HG03439 (cell line): ENCODE data around the gene URI1.

Source experiments
- ATAC-seq: cut with Tn5 transposase; IDR thresholded peaks from one replicate; pipeline ENCODE4 v1.9.1; 2021; ENCODE audit warnings: mild to moderate bottlenecking, moderate library complexity; ENCODE audit not compliant: unreplicated experiment

The URI1 gene

DNA sequence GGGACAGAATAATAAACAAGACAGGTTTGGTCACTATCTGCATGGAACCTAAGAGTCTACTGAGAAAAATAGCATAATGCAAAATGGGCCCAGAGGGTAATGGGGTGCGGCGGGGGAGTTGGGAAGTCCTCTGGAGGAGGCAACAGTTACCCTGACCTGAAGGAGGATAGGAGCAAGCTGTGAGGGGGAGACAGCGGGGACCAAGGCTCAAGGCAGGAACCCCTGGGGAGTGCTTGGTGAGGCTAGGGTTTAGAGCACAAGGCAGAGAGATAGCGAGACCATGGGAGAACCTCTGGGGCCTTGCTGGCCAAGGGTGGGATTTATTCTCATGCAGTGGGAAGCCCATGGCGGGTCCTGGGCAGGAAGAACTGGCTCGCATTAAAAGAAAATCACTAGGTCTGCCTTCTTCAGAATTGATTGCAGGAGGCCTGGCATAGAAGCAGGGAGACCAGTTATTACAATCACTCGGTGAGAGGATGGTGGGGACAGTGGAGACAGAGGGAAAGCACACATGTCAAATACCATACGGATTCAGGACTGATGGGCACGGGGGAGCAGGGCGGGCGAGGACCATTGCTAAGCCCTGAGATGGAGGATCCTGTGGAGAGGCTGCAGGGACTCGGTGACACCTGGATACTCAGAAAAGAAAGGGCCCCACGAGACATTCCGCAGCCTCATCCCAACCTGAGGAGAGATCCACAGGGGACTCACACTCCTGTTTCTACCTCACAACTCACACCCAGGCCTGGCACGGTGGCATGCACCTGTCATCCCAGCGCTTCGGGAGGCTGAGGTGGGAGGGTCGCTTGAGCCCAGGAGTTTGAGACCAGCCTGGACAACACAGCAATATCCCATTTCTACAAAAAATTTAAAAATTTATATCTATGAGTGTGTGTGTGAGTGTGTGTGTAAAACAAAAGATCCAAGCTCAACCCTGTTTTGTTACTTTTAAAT, 110.4 kb downstream of the URI1 start:
- ATAC-seq, result no peak

DNA sequence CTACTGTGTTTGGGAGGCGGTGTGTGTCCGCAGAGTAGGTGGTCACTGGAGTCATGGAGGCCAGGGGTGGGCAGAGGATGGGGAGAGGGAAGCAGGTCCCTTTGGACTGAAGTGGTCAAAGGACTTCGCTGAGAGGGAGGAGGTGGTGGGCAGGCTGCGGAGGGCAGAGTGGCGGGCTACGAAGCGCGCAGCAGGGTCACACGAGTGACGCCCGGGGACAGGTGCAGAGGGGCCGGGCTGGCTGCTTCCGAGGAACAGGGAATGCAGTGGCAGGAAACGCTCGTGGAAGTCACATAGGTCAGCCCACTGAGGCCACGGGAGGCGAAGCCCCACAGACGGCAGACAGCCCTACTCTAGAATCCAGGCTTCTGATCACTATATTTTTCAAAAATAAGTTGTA, 111.5 kb downstream of the URI1 start:
- ATAC-seq, result no peak

DNA sequence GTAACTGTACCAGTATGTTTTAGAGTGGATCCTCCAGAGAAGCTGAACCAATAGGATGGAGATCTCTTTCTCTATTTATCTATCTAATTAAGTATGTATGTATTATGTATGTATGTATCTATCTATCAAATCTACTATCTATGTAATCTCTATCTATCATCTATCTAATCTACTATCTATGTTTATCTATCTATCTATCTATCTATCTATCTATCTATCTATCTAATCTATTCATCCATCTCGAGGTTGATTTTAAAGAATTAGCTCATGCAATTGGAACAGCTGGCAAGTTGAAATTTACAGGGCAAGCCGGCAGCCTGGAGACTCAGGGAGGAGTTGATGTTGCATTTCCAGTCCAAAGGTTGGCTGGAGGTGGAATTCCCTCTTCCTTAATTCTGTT, 112.2 kb downstream of the URI1 start:
- no peak for ATAC-seq

DNA sequence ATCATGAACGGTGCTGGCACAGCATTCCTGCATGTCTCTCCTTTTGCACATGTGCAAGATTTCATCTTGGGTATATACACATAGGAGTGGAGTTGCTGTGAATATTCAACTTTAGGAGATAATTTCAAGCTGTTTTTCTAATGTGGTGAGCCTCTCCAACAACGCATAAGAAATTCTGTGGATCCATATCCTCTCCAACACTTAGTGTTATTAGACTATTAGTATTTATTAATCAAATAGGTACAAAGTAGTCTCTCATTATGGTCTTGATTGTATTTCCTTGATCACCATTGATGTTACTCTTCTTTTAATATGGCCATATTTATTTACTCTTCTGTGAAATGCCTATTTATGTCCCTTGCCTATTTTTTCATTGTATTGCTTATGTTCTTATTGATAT, 114.5 kb downstream of the URI1 start:
- ATAC-seq, result no peak

DNA sequence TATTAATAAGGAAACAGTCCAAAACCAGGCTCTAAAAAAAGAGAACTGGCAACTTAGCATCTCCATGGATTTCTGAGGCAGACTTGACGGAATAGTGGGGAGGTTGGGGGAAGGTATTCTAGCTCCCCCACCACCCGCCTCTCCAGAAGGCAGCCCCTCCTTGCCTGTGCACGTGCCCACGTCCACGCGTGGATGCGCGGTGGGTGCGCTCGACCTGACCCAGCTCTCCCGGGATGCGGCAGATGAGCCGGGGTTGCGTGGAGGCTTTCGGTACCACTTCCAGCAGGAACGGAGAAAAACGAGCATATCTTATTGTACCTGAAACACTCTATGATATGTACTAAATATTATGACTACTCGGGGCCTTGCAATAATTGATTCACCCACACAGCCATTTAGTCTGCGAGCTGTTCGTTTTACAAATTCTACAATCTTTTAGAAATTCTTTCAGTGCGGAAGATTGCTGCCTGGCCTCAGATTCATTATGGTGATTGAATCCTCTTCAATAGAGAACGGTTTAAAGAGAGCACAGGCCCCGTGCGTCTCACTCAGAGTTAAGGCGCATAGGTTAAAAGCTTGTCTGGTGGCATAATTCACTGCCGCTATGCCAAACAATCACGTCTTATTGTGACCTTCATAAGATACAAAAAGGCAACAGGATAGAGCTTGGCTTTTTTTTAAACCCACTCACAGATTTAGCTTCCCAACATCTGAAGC, 117.9 kb downstream of the URI1 start:
- ATAC-seq, result no peak

DNA sequence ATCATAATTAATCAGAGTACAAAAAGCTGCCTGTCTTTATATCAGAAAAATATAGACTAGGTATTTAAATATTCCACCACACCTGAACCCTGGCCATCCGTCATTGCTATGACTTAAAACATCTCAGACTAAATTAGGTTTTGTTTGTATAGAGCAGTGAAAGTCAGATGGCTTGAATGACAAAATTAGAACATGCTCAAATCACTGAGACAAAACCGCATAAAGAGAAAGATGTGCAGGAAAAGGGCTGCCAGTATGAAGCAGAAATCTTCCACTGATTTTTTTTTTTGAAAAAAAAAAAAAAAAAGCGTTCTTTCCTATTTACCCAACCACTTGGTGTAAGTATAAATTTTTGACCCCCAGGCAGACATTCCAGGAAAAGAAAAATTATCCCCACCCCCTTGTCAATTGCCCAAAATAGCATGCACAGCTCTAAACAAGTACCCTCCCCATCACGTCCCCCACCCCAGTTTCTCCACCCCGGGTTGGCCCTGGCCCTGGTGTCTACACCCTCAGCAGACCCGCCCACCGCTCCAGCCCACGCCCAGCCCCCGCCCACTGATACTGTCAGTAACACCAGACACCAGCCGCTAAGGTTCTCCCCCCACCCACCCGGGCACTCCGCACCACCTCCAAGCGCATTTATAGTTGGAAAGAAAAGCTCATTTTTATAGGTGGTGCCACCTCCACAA, 118.6 kb downstream of the URI1 start:
- ATAC-seq, result no peak

DNA sequence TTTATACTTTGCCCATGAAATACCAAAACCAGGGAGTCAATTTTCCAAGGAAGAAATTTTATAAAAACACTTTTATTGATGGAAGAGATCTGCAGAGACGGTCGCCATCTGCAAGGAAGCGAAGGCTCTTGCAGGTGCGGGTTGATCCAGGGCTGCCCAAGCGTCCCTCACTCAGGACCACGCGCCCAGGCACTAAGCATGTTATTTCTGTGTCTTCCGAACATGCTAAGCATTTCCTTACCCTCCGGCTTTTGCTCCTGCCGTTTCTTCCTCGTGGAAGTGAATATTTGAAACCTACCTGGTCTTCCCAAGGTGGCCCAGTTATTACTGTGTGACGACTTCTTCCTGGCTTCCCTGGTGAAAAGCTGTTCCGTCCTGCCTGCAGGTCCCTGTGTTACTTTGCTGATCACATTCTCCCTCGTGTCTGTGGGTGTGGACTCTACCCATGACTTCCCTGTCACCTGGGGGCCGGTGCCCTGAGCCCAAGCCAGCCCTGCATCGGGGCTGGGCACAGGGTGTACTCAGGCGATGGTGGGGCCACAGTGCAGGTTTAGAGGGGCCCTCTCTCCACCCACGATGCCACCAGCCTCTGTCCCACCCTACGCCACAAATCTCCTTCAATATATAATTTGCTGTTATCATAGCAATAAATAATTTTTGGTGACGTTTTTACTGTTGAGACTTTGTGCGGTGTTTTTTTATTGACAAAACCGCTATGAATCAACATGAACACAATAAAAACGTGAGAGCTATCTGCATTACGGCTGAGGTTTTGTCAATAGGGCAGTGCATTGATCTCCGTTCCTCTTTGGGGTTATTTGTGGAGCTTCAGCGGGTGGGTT, 119.4 kb downstream of the URI1 start:
- no peak for ATAC-seq

DNA sequence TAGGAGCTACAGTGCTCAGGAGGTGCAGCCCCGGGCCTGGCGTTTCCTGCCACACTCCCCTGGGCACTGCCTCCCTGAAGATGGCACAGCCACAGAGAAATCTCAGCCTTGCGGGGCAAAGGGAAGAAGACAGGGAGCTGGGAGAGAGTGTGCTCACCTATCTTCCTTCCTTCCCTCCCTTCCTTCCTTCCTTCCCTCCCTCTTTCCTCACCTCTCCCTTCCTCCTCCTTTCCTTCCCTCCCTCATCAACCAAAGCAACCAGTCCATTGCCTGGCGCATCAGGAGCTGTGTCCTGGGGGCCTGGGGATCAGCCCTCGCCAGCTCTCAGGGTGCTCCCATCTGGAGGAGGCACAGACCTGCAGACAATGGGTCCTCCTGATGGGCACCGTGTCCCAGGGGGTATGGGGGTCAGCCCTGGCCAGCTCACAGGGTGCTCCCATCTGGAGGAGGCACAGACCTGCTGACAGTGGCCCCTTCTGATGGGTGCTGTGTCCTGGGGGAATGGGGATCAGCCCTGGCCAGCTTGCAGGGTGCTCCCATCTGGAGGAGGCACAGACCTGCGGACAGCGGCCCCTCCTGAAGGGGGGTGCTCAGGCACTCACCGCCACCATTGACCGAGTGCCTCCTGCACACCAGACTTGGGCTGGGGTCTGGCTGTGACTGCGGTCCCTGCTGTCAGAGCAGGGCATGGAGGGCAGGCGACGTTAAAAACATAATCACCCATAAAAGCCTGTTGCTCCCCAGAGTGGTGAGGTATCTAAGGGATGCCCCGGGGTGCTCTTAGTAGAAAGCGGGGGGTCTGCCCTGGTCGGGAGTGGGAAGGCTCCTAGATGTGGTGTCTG, 120.2 kb downstream of the URI1 start:
- ATAC-seq, result no peak

DNA sequence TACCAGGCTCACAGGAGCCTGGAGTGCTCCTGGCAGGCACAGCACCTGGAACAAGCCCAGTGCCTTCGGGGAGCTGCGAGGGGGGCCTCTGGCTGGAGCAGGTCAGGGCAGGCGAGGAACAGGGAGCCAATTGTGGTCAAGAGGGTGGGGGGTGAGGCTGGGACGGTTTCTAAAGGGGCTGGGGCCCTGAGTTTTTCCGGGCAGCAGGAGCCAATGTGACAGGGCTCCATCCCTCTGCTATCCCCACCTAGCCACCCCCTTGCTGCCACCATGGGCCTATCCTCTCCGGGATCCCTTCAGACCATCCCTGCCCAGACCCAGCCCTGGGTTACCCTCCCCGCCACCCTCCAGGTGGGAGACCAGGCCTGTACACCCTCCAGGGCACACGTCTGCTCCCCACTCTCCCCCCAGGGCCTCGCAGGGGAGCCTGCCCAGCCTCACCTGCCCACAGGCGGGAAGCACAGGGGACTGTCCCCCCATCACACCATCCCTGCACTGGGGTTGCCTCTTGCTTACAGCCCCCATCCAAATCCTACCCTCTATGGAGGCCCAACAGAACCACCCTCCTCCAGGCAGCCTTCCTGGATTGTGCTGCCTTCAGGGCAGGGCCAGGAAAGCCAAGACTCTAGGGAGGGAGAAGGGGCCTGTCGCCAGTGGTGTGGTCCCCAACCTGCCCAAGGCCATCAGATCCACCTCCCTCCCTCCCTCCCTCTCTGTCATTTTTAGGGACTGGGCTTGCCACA, 121.0 kb downstream of the URI1 start:
- ATAC-seq, result no peak

DNA sequence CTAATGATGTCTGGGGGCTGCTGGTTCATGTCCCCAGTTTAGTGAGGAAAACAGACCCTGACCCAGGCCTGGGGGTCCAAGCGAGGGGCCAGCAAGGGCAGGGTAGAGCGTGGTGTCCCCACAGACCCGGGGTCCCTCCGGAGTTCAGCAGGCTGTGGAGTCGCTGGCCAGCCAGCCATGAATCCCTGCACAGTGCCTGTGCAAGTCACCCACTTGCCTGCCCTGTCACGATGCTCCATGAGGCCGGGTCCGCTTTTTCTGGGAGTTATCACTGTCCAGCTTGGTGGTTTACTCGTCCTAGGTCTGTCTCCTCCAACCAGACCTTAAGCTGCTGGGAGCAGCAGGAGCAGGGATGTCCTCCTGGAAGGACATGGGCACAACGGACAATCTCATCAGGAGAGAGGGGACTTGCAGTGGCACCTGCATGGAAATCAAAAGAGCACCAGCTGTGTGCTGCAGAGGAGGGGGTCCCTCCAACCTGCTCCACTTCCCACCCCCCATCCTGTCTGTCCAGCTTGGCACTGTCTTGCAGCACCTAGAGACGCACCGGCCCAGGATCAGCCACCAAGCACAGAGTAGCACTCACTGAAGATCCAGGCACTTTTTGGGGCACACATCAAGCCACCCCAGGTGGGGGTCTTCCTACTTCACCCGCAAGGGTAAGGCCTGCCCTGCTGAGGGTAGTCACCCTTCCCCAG, 121.8 kb downstream of the URI1 start:
- no peak for ATAC-seq

DNA sequence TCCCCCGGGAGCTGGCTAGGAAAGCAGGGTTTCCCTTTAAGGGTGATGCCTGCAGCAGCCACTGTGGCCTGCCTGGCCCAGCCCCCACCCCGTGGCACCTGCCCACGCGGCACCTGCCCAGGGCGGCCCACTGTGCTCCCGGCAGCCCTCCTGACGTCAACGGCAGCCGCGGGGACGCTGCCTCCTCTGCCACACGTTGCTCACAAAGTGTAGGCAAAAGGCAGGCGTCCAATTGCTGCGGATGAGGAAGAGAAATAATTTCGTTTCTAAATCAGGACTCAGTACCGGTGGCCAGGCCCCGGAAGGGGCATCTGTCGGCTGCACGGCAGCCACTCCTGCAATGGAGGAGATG, 122.3 kb downstream of the URI1 start:
- ATAC-seq, result no peak

DNA sequence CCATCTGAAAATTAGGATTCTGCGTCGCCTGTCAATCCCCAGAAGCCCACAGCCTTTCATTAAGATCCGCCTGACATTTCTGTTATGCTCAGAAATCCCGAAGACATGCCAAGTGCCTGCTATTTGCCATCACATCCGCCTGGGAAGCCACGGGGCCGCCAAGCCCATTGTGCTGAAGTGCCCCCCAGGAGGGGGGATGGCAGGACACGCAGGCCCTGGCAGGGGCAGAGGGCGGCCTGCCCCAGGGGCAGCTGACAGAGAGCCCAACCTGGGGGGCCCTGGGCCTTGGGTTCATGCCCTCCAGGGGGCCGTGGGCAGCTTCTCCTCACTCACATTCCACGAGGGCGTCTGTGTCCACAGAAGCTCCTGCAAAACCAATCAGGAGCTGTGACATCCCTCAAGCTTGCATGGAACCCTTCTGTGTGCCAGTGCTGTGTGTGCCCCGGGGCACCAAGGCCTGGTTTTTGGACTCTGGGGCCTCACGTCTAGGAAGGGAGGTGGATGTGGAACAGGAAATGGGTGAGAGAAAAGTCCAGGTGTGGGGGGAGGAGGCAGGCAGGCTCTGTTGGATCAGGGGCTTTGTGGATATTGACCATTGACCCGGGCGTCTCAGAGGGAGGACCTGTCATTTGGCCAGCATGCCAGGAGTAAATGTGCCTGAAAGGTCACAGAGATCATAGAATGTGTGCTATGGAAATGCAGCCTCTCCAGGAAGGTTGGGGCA, 122.9 kb downstream of the URI1 start:
- ATAC-seq, result no peak

DNA sequence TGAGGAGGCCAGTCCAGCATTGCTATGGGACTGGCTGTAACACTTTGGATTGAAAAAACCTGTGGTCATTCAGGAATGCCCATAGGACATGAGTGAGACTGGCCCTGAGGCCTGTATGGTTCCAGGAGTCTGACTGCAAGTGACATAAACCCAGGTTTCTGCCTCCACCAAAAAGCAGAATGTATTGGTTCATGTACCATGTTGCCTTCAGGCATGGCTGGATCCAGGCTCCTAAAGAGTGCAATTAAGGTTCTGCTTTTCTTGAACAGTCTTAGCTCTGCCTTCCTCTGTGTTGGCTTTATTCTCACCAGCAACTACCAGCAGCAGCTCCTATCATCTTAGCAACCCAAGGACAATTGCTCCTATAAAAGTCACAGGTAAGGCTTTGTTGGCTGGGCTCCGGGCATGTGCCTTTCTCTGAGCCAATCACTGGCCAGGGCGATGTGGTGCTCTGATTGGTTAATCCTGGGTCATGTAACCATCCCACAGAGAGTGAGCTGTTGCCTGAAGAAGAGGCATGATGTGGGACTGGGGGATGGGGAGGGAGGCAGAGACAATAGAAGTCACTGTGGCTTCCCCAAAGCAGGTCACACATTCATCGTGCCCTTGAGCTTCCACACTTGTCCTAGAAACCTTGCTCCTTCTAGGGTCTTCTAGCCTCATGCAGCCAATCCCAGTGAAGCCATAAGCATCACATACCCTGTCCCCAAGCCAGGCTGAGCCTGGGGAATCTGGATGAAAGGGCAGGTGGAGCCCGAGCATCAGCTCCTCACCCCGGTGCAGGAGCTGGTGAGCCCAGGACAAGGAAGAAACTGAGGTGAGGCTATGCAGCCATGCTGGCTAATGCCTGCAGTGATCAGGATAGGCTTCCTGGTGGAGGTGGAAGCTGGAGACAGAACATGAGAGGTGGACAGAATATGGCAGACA, 123.9 kb downstream of the URI1 start:
- no peak for ATAC-seq
